Measurements from ENCODE around the gene GATA3.

Gene GATA3

GRCh38 chr10:8065651-8066050 is 11.2 kb downstream of the GATA3 start:
- DNase-seq = no peak

GRCh38 chr10:8066124-8066523 is 11.6 kb downstream of the GATA3 start:
- DNase-seq = no peak

- no peak for DNase-seq
Measured at GRCh38 chr10:8066797-8067196, 12.3 kb downstream of the GATA3 start.

GRCh38 chr10:8069108-8069507 is 14.6 kb downstream of the GATA3 start:
- DNase-seq = no peak

GRCh38 chr10:8069627-8070026 is 15.1 kb downstream of the GATA3 start:
- DNase-seq = no peak

- DNase-seq = no peak
Measured at GRCh38 chr10:8070440-8070839, 16.0 kb downstream of the GATA3 start.

GRCh38 chr10:8071006-8071405 is 16.5 kb downstream of the GATA3 start:
- no peak for DNase-seq

GRCh38 chr10:8071666-8072065 is 17.2 kb downstream of the GATA3 start:
- no peak for DNase-seq

- no peak for DNase-seq
Measured at GRCh38 chr10:8072211-8072610, 17.7 kb downstream of the GATA3 start.

- peak; percentile 46 for DNase-seq
Measured at GRCh38 chr10:8073691-8074416, 19.4 kb downstream of the GATA3 start.

- DNase-seq = no peak
Measured at GRCh38 chr10:8074881-8075280, 20.4 kb downstream of the GATA3 start.

GRCh38 chr10:8075282-8076260 is 21.1 kb downstream of the GATA3 start:
- DNase-seq = no peak

- no peak for DNase-seq
Measured at GRCh38 chr10:8076933-8077332, 22.4 kb downstream of the GATA3 start.

- no peak for DNase-seq
Measured at GRCh38 chr10:8078027-8078426, 23.5 kb downstream of the GATA3 start.

GRCh38 chr10:8079126-8079525 is 24.6 kb downstream of the GATA3 start:
- no peak for DNase-seq

- DNase-seq = peak; percentile 26
Measured at GRCh38 chr10:8084799-8085198, 30.3 kb downstream of the GATA3 start.

GRCh38 chr10:8085251-8085650 is 30.8 kb downstream of the GATA3 start:
- peak; percentile 62 for DNase-seq

- DNase-seq = no peak
Measured at GRCh38 chr10:8086315-8086714, 31.8 kb downstream of the GATA3 start.

GRCh38 chr10:8088504-8088903 is 34.0 kb downstream of the GATA3 start:
- peak; percentile 63 for DNase-seq

- DNase-seq = no peak
Measured at GRCh38 chr10:8092428-8092827, 37.9 kb downstream of the GATA3 start.

GRCh38 chr10:8095959-8096358 is 41.5 kb downstream of the GATA3 start:
- DNase-seq = peak; percentile 31

GRCh38 chr10:8096931-8097330 is 42.4 kb downstream of the GATA3 start:
- DNase-seq = no peak

GRCh38 chr10:8100366-8100765 is 45.9 kb downstream of the GATA3 start:
- DNase-seq = no peak

All from MV-4-11 (cell line).